Kidney (tissue), 14 donors: ENCODE results near the gene RAB27B. TPM values are rescaled to one million over a fixed set of nuclear protein-coding genes. Genes with fewer than 3 reads are reported as not detected.

Source experiments
- DNase-seq, 5 donors: peaks; one replicate each; pipeline ENCODE4 v3.0.0-alpha.2; 2013 to 2020
- FAIRE-seq: peaks from 2 replicates; lab custom pipeline; 2012; peaks lifted over from hg19 to GRCh38; lab: Jason Lieb, UNC
- H3K27ac ChIP-seq, 2 donors: one replicate each; pipeline ENCODE4 v1.7.0; 2013; ENCODE audit warnings: low read depth in 2 of 2, low read length in 2 of 2, inconsistent platforms in 1 of 2
- H3K27me3 ChIP-seq: one replicate; pipeline ENCODE4 v1.7.1; 2013; ENCODE audit warnings: low read length, inconsistent platforms; ENCODE audit not compliant: control insufficient read depth, insufficient read depth
- H3K36me3 ChIP-seq, 3 donors: one replicate each; pipeline versions ENCODE4 v1.7.0 to v1.7.1; 2013; ENCODE audit warnings: low read length in 3 of 3, control low read depth in 1 of 3, inconsistent platforms in 1 of 3; ENCODE audit not compliant: insufficient read depth in 3 of 3, control insufficient read depth in 2 of 3
- H3K4me1 ChIP-seq, 3 donors: one replicate each; pipeline versions ENCODE4 v1.7.0 to v1.7.1; 2013; ENCODE audit warnings: low read length in 3 of 3, inconsistent platforms in 1 of 3, low read depth in 1 of 3; ENCODE audit not compliant: control insufficient read depth in 2 of 3, insufficient read depth in 2 of 3
- H3K4me3 ChIP-seq, 3 donors: one replicate each; pipeline versions ENCODE4 v1.7.0 to v1.8.1; 2013; ENCODE audit warnings: low read length in 3 of 3, control low read depth in 1 of 3, inconsistent platforms in 1 of 3
- H3K9ac ChIP-seq, 3 donors: one replicate each; pipeline versions ENCODE4 v1.7.0 to v1.7.1; 2013; ENCODE audit warnings: low read length in 3 of 3, control low read depth in 1 of 3, inconsistent platforms in 1 of 3
- H3K9me3 ChIP-seq, 3 donors: one replicate each; pipeline versions ENCODE4 v1.7.0 to v1.7.1; 2013; ENCODE audit warnings: low read length in 3 of 3, control low read depth in 1 of 3, inconsistent platforms in 1 of 3; ENCODE audit not compliant: control insufficient read depth in 2 of 3, insufficient read depth in 1 of 3
- CTCF ChIP-seq: IDR thresholded peaks from 3 replicates; pipeline ENCODE4 v1.5.1; 2012; ENCODE audit warnings: mild to moderate bottlenecking, moderate library complexity, borderline replicate concordance; ENCODE audit not compliant: insufficient read depth; ENCODE audit errors: extremely low read depth
- intact Hi-C: fragments of 100-400 bp; cut with DNase I; formaldehyde crosslinking; loops from one replicate; pipeline ENCODE4 v1.11.1; 2022
- polyA plus RNA-seq: library from polyadenylated mRNA; stranded (reverse); fragments of 350-450 nt; fragmentation: Illumina TruSeq; extraction: RNeasy Lipid Tissue Mini Kit (QIAGEN cat#74804); gene quantifications from one replicate; pipeline ENCODE4 v1.2.3, GENCODE V29; 2014; ENCODE audit warnings: low read depth, low replicate concordance; ENCODE audit not compliant: insufficient read depth
- total RNA-seq: library from RNA; stranded (reverse); fragmentation: NEBNext Ultra II Directional; extraction: Animal tissue kit (Norgen Biotek cat#: 25700); gene quantifications from one replicate; pipeline ENCODE4 v1.2.1, GENCODE V29; 2021
- donor health status: control.
- donor health status: control.
- donor health status: control.
- donor health status: control.
- donor health status: control.
- donor health status: DM: yes; HTN: yes; CAD: no.
- donor health status: Normal renal cell carcinoma (clear cell type).

RAB27B gene
- total and polyA plus RNA-seq, 2 donors from 2014 or later: 0.32 to 4.1 TPM

- H3K4me3 ChIP-seq: no peak overlapping the region
- intact Hi-C loops: no loop called here
- H3K4me1 ChIP-seq: no peaks in the 10 kb centered on the region
- DNase-seq: no peak
- H3K27me3 ChIP-seq: no peaks in the 10 kb centered on the region
- no peak for FAIRE-seq
- H3K9ac ChIP-seq: no peak overlapping the region
- TF ChIP-seq CTCF: no peak
- no peaks in the 10 kb centered on the region for H3K9me3 ChIP-seq
- no peaks in the 10 kb centered on the region for H3K36me3 ChIP-seq
- no peak overlapping the region for H3K27ac ChIP-seq
Observed at GRCh38 chr18:54904581-54904980, 76.3 kb downstream of the RAB27B start.

GRCh38 chr18:54905629-54906028 lies 77.4 kb downstream of the RAB27B start:
- intact Hi-C loops: no loop called here
- FAIRE-seq: no peak

GRCh38 chr18:54906331-54907185 lies 78.3 kb downstream of the RAB27B start:
- no peak for TF ChIP-seq CTCF
- H3K4me3 ChIP-seq: no peak overlapping the region
- H3K27ac ChIP-seq: no peak overlapping the region
- no peaks in the 10 kb centered on the region for H3K27me3 ChIP-seq
- no peaks in the 10 kb centered on the region for H3K4me1 ChIP-seq
- DNase-seq (peak in 1 of 5 donors; percentile 4), FAIRE-seq (no peak)
- H3K9ac ChIP-seq: no peak overlapping the region
- no peaks in the 10 kb centered on the region for H3K9me3 ChIP-seq
- intact Hi-C loops: no loop called here
- H3K36me3 ChIP-seq: no peaks in the 10 kb centered on the region

More at GRCh38 chr18:54905629-54906028, 77.4 kb downstream of the RAB27B start:
- Histone ChIP-seq H3K4me1 (no peaks in the 10 kb centered on the region), H3K27ac (no peak overlapping the region), H3K27me3 (no peaks in the 10 kb centered on the region), H3K4me3 (no peak overlapping the region), H3K9ac (no peak overlapping the region), H3K36me3 (no peaks in the 10 kb centered on the region), H3K9me3 (no peaks in the 10 kb centered on the region)
- TF ChIP-seq CTCF: no peak
- DNase-seq: no peak

- no peak overlapping the region for H3K4me3 ChIP-seq
- H3K27ac ChIP-seq: no peak overlapping the region
- no peak for FAIRE-seq
- TF ChIP-seq CTCF: no peak
- no peak overlapping the region for H3K9ac ChIP-seq
- no peaks in the 10 kb centered on the region for H3K27me3 ChIP-seq
- no peaks in the 10 kb centered on the region for H3K36me3 ChIP-seq
- intact Hi-C loops: no loop called here
- no peak for DNase-seq
- no peaks in the 10 kb centered on the region for H3K9me3 ChIP-seq
- H3K4me1 ChIP-seq: no peaks in the 10 kb centered on the region
Observed at GRCh38 chr18:54909538-54909937, 81.3 kb downstream of the RAB27B start.
